Adipose tissue (tissue), 3 donors: Measurements from ENCODE around the gene HM13. TPM values are rescaled to one million over a fixed set of nuclear protein-coding genes. Genes with fewer than 3 reads are reported as not detected.
"Not testable (repeated sequence)": the region's sequence is repeated elsewhere in the genome, so short reads cannot be mapped to it uniquely, and the experiment has no call there.

Source experiments
- H3K27ac ChIP-seq: one replicate; pipeline ENCODE4 v1.5.1; 2013; ENCODE audit warnings: low read depth, low read length
- WGBS, 3 donors: extraction: QIAGEN DNeasy Blood & Tissue Kit; methylation state at CpG; one replicate each; pipeline ENCODE4 v1.1.7; 2013; 5-methylcytosine and 5-hydroxymethylcytosine counted together
- polyA plus RNA-seq, 3 donors: library from polyadenylated mRNA; stranded (reverse); fragments of 200-250 nt; gene quantifications; one replicate each; pipeline ENCODE4 v1.2.3, GENCODE V29; 2013
- donor health status: healthy with polysubstance abuse.
- donor health status: Bipolar disorder and iron deficiency.
- donor health status: healthy.

The HM13 gene
- polyA plus RNA-seq, 3 donors, result 69.4 to 265 (median 105) TPM

DNA sequence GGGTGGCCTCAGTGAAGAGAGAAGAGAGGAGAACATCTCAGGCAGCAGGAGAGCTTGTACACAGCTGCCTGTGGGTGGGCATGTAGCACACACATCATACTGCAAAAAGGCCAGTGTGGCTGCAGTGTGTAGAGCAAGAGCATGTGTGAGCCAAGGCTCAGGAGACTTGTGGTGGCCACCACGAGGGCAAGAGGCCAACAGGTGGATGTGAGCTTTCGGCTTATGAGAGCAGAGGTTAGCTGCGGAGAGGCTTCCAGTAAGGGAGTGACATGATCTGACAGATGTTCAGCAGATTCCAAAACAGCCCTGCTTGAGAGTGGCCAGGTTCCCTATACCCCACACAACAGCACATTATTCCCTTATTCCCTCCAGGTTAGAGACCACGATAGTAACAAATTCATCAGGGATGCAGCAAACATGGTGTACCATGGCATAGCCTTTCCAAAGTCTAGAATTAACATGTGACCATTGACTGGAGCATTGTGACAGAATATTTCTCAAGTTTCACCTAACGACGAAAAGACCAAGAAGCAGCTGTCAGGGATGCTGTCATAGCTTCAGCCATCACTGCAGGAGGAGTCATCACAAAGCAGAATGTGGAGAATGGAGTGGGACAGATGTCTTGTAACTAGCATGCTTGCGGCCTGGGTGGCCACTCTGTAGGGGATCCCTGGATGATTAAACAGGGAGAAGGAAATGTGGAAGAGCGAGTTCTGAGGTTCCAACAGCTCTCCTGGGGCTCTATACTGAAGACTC is 23.1 kb downstream of the HM13 start:
- WGBS, 3 donors, result 83 to 87% (median 84%) methylated on average over 8 of the region's 8 CpGs
- no peak overlapping the region for H3K27ac ChIP-seq

DNA sequence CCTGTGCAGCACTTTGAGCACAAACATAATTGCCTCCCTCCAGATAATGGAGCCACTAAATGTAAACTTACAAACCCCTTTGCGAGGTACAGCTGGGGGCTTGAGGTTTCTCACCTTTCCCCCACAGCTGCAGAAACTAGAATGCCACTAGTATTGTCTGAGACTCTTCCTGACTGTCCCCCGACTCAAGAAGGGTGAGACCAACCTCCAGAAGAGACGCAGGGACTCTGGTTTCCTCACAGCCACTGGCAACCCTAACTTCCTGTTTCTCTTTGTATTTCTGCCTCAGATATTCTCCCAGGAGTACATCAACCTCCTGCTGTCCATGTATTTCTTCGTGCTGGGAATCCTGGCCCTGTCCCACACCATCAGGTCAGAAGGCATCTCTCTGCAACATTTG is 23.6 kb downstream of the HM13 start:
- 34 to 72% (median 39%) methylated on average over 4 of the region's 4 CpGs for WGBS, 3 donors
- H3K27ac ChIP-seq, result no peak overlapping the region

DNA sequence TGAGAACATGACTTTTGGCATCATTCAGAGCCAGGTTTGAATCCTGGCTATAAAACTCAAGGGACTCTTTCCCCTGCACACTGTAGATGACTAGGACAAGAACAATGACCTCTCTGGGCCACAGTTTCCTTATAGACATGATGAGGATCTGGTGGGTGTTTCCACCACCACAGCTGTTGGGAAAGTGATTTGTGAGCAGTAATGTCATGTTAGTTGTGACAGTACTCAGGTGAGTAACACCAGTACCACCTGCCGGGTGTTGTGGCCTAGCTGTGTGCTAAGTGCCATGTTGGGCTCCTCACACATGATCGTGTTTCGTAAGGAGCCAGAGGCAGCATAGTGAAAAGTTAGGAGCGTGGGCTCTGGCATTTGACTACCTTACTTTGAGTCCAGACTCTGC is 24.1 kb downstream of the HM13 start:
- 89 to 96% (median 89%) methylated on average over 4 of the region's 4 CpGs for WGBS, 3 donors
- H3K27ac ChIP-seq, result no peak overlapping the region

GRCh38 chr20:31539636-31540035 is 25.4 kb downstream of the HM13 start:
- WGBS, 3 donors, result 88 to 96% (median 96%) methylated on average over 3 of the region's 3 CpGs

DNA sequence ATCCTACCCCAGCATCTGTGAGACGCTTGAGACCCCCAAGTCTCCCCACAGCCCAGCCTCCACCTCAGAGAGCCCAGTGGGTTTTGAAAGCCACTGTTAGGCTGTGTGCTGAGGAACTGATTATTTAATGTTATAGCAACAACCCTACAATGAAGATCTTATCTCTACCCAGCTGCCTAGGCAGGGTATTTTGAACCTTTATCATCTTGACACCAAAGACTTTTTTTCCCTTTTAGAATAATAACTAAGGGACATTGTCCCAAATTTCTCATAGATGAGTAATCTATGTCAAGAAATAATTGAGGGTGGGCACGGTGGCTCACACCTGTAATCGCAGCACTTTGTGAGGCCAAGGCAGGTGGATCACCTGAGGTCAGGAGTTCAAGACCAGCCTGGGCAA is 26.2 kb downstream of the HM13 start:
- H3K27ac ChIP-seq, result no peak overlapping the region
- WGBS, 3 donors, result 87 to 96% (median 94%) methylated on average over 3 of the region's 3 CpGs

More at GRCh38 chr20:31539636-31540035, 25.4 kb downstream of the HM13 start:
- not testable (repeated sequence) for H3K27ac ChIP-seq

GRCh38 chr20:31542201-31542842 is 28.1 kb downstream of the HM13 start:
- 70 to 77% (median 70%) methylated on average over 7 of the region's 7 CpGs for WGBS, 3 donors
- H3K27ac ChIP-seq, result peak overlapping the region; percentile 29

- no peak overlapping the region for H3K27ac ChIP-seq
- WGBS, 3 donors, result 93 to 97% (median 96%) methylated on average over 8 of the region's 8 CpGs
These were observed 28.7 kb downstream of the HM13 start for GRCh38 chr20:31542963-31543362.

DNA sequence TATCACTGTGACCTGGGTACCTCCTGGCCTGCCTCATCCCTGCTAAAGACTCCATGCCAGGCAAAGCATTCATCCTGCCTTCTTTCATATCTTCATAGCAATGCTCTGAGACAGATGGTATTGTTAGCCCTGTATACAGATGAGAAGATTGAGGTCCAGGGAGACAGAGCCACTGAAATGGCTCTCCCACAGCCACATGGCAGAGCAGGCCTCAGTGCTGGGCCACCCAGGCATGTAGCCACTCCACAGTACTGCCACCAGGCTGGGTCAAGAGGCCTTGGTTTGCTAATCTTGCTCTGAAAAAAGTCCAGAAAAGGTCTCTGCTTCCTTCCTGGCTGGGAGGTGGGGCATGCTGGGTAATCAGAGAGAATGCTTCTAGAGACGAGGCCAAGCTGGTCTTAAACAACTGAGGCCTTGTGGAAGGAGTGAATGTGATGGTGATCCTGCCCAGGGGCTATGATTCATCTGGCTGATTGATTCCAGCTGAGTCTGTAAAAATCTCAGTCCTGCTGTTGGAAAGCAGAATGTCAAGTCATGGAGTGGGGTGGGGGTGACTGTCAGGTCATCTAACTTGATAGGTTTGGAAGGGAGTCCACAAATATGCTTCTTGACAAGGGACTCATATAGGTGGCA is 29.8 kb downstream of the HM13 start:
- no peak overlapping the region for H3K27ac ChIP-seq
- 59 to 76% (median 67%) methylated on average over 1 of the region's 1 CpG for WGBS, 3 donors

GRCh38 chr20:31544600-31544999 is 30.4 kb downstream of the HM13 start:
- WGBS, 3 donors, result 77 to 82% (median 82%) methylated on average over 2 of the region's 2 CpGs

DNA sequence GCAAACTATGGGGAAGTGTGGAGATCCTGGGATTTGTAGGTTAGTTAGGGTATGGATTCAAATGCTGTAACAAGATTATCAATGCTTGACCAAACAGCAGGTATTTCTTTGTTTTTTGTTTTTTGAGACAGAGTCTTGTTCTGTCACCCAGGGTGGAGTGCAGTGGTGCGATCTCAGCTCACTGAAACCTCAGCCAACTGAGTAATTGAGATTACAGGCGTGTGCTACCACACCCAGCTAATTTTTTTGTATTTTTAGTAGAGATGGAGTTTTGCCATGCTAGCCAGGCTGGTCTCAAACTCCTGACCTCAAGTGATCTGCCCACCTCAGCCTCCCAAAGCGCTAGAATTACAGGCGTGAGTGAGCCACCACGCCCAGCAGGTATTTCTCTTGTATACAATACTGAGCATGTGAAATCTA is 31.4 kb downstream of the HM13 start:
- 75 to 90% (median 76%) methylated on average over 5 of the region's 5 CpGs for WGBS, 3 donors
- H3K27ac ChIP-seq, result not testable (repeated sequence)

More at GRCh38 chr20:31544600-31544999, 30.4 kb downstream of the HM13 start:
- no peak overlapping the region for H3K27ac ChIP-seq

DNA sequence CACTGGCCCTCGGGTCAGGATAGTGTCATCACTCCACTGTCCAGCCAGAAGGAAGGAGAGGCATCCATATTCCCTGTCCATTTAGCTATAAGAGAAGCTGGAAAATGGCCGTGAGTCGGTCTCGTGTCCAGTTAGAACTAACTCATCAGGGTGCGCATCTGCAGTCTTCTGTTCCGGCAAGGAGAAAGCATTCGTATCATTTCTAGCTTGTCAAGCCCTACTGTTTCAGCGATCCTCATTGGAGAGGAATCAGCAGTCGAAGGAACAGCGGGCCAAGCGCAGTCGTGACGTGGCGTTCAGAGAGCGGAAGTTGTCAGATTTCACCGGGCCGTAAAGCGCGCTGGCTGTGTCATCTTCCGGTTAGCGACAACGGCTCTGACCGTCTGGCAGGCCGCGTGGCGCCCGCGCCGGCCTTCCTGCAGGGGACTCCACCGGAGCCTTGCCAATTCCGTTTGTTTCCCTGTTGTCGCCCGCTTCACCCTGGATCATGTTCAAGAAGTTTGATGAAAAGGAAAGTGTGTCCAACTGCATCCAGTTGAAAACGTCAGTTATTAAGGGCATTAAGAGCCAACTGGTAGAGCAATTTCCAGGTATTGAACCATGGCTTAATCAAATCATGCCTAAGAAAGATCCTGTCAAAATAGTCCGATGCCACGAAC is 32.9 kb downstream of the HM13 start:
- WGBS, 3 donors, result 52 to 56% (median 55%) methylated on average over 36 of the region's 36 CpGs
- H3K27ac ChIP-seq, result no peak overlapping the region

DNA sequence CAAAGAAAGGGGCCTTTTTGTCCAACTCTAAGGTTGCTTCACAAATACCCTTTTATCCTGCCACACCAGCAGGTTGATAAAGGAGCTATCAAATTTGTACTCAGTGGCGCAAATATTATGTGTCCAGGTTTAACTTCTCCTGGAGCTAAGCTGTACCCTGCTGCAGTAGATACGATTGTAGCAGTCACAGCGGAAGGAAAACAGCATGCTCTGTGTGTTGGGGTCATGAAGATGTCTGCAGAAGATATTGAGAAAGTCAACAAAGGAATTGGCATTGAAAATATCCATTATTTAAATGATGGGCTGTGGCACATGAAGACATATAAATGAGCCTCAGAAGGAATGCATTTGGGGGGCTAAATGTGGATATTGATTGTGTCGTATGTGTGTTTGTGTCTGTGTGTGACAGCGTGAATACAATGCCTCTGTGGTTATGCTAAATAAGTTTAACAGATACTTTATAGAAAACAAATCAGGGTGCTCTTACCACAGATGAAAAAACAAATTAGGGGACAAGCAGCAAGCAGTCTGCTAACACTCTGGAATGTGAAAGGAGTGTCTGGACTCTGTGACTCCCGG is 33.6 kb downstream of the HM13 start:
- no peak overlapping the region for H3K27ac ChIP-seq
- 50 to 52% (median 51%) methylated on average over 6 of the region's 6 CpGs for WGBS, 3 donors

DNA sequence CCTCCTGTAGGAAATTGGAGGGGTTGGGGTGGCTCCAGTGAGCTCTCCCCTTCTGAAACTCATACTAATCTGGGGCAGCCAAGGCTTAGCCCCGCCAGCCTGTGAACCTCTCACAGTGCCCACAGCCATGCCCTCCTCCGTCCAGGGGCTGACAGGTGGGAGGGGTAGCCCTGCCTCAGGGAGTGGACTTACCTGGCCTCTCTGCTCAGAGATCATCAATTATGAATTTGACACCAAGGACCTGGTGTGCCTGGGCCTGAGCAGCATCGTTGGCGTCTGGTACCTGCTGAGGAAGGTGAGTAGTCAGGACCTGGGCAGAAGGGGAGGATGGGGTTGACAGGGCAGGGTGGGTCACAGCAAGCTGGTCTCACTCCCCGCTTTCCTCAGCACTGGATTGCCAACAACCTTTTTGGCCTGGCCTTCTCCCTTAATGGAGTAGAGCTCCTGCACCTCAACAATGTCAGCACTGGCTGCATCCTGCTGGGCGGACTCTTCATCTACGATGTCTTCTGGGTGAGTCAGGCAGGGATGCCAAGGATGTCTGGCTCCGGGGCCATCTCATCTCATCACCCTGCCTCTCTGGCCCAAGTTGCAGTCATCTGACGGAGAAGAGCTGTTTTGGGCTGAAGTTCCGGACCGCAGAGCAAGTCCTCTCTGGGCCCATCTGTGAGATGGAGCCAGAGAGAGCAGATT is 34.7 kb downstream of the HM13 start:
- WGBS, 3 donors, result 81 to 95% (median 92%) methylated on average over 11 of the region's 11 CpGs
- H3K27ac ChIP-seq, result no peak overlapping the region

- WGBS, 3 donors, result 76 to 87% (median 83%) methylated on average over 5 of the region's 5 CpGs
- no peak overlapping the region for H3K27ac ChIP-seq
These were observed 35.3 kb downstream of the HM13 start for GRCh38 chr20:31549513-31549880.

DNA sequence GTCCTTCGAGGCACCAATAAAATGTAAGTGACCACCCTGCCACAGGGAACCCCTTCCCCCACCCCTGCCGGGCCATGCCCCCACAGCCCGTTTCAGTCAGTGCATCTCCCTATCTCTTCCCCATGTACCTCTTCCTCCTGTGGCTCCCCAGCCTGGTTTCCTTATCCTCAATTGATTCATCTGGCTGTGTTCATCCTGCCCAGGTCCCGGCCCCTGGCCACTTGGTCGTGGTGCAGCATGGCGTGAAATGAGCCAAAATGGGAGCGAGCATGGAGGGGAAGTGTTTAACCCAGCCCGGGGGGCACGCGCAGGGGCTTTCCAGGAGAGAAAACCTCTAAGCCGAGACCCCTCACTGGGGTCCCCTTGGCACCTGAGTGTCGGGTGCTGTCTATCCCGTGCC is 35.9 kb downstream of the HM13 start:
- WGBS, 3 donors, result 88 to 93% (median 90%) methylated on average over 13 of the region's 13 CpGs

GRCh38 chr20:31551163-31552081 is 37.2 kb downstream of the HM13 start:
- 83 to 93% (median 91%) methylated on average over 11 of the region's 11 CpGs for WGBS, 3 donors
- no peak overlapping the region for H3K27ac ChIP-seq

More for the DNA sequence above, 35.9 kb downstream of the HM13 start:
- H3K27ac ChIP-seq, result no peak overlapping the region

DNA sequence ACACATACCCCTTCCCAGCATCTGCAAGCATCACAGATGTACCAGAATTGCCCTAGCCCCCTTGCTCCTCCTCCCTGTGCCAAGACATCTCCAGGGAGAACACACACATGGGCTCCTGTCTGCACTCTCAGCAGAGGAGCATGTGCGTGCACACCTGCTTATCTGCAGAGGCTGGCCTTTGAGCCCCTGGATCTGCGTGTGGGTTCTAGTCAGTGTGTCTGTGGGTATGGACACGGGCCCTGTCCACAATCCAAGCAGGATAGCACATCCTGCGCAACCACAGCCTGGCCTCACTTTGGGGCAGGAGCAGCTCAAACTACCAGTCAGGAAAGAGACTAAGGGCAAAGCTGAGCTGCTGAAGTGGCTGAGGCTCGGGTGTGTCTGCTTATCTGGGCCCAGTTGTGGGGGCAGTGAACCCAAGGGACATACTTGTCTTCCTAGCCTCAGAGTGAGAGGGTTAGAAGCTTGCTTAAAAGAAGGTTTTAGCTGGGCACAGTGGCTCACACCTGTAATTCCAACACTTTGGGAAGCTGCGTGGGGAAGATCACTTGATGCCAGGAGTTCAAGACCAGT is 41.0 kb downstream of the HM13 start:
- H3K27ac ChIP-seq, result no peak overlapping the region
- WGBS, 3 donors, result 59 to 83% (median 82%) methylated on average over 6 of the region's 6 CpGs
